NCI-H748 (cell line): ENCODE measurements around the gene MARCKSL1.
"Not testable (repeated sequence)": the region's sequence is repeated elsewhere in the genome, so short reads cannot be mapped to it uniquely, and the experiment has no call there.

Experiments used
- DNase-seq: peaks from one replicate; lab custom pipeline; 2025; ENCODE audit not compliant: unreplicated experiment; lab: John Stamatoyannopoulos, UW

Gene MARCKSL1

DNA sequence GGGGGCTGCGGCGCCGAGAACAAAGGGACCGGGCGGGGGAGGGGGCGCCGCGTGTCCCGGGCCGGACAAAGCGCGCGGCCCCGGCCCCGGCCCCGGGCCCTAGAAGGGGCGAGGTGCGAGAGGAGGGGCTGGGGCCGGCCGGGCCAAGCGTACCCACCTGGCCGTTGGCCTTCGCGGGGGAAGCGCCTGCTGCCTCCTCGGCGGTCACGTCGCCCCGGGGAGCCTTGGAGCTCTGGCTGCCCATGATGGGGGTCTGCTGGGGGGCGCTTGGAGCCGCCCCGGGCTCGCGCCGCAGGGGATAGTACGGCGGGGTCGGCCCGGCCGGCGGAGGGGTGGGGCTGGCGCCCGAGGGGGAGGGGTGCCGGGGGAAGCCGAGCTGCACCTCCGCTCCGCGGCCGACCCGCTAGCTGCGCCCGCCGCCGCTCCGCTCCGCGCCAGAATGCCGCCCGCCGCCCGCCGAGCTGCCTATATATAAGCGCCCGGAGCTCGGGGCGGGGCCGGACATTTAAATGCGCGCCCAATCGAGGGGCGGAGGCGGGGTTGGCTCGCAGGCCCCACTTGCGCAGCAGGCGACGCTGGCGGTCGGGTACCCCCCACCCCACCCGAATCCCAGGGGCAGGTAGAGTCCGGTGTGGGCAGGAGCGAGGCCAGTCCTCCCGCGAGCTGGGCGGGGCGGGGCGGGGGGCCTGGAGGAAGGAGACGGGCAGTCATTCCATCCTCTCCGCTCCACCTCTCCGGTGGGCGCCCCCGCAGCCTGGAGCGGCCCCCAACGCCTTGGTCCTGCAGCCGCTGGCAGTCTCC is at the start of gene MARCKSL1:
Gene MARCKSL1 (minus strand): TSS at position 444 of the 801 bp plus-strand sequence. CDS start 200 bp downstream, at position 244.
- DNase-seq = peak; percentile 81

- no peak for DNase-seq
These were observed 44.0 kb upstream of the MARCKSL1 start for GRCh38 chr1:32380057-32380456.

GRCh38 chr1:32377541-32378220 is 41.6 kb upstream of the MARCKSL1 start:
- no peak for DNase-seq

GRCh38 chr1:32376199-32376598 is 40.2 kb upstream of the MARCKSL1 start:
- DNase-seq = no peak

DNA sequence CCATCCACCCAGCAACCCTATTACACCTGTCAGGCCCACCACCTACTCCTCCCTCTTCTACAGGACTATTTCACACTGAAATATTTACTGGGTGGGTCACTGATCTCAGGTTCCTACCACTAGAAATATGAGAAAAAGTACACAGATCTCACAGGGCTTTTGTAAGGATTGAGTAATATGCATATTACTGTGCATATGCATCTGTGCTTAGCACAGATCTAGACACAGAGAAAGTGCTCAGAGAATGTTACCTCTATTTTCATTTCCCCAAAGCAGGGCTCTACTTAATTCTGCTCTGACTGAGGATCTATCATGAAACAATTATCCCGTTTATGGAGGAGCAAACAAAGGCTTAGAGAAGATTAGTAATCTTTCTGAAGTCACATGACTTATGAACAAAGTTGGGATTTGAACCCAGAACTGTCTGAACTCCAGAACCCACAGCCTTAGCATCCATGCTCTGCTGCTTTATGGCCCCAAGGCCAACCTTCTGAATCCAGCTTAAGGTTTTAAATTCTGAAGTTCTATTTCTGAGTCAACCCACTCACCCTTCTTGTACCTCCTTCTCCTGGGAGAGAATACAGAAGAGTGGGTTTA is 38.1 kb upstream of the MARCKSL1 start:
- no peak for DNase-seq

- DNase-seq = no peak
These were observed 36.2 kb upstream of the MARCKSL1 start for GRCh38 chr1:32372149-32372756.

- no peak for DNase-seq
These were observed 32.0 kb upstream of the MARCKSL1 start for GRCh38 chr1:32367912-32368635.

DNA sequence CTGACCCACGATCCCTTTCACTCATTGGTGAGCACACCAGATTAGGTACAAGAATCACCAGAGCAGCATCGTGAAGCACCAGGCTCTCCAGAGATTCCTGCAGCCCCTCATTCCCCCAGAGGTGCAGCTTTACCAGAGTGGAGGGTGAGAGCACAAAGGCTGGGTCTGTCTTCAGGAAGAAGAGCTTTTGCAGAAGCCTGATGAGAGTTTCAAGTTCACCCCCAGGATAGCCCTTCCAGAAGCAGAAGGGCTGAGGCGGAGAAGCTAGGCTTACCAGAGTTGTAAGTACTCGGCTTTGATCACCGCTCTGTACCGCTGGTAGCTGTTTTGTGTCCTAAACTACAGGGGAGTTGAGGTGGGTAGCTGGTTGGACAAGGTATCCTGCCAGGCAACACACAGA is 29.4 kb upstream of the MARCKSL1 start:
- no peak for DNase-seq

- no peak for DNase-seq
These were observed 28.8 kb upstream of the MARCKSL1 start for GRCh38 chr1:32364836-32365235.

DNA sequence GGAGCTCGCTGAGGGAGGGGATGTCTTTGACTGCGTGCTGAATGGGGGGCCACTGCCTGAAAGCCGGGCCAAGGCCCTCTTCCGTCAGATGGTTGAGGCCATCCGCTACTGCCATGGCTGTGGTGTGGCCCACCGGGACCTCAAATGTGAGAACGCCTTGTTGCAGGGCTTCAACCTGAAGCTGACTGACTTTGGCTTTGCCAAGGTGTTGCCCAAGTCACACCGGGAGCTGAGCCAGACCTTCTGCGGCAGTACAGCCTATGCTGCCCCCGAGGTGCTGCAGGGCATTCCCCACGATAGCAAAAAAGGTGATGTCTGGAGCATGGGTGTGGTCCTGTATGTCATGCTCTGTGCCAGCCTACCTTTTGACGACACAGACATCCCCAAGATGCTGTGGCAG is 27.7 kb upstream of the MARCKSL1 start:
- no peak for DNase-seq

DNA sequence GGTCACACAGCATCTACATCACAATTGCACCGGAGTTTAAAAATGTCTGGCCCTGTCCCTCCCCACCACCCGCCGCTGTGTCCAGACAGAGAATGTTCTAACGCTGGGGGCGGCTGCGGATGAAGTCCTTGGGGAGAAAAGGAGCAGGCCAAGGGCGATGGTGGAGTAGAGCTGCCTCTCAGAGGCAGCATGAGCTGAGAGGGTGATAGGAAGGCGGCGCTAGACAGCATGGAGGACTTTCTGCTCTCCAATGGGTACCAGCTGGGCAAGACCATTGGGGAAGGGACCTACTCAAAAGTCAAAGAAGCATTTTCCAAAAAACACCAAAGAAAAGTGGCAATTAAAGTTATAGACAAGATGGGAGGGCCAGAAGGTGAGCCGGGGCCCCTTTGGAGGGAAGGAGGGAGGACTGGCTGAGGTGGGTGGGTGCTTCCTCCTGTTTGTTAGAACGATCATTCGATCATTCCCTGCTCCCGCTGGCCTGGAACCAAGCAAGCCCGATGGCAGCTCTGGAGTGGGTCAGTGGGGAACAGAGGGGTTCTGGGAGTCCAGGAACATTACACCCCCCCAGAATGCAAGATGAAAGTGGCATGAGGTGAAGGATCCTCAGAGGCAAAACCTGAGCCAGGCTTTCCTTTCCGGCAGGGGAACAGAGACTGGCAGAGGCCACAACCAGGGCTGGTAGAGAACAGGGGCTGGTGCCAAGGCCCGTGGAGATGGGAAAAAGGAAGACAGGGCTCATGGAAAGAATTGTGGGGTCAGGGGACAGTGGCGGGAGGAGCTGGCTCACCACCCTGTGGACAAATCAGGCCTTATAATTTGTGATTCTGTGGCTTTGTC is 26.7 kb upstream of the MARCKSL1 start, which contains the start of the genes FAM229A and TSSK3:
Gene FAM229A (minus strand): TSS at position 12 of the 840 bp plus-strand sequence. CDS start 394 bp downstream, outside the sequence.
Gene TSSK3 (plus strand): TSS at position 66 of the 840 bp plus-strand sequence. CDS start 163 bp downstream, at position 229.
- no peak for DNase-seq

GRCh38 chr1:32361674-32362473 is 25.8 kb upstream of the MARCKSL1 start:
- no peak for DNase-seq

DNA sequence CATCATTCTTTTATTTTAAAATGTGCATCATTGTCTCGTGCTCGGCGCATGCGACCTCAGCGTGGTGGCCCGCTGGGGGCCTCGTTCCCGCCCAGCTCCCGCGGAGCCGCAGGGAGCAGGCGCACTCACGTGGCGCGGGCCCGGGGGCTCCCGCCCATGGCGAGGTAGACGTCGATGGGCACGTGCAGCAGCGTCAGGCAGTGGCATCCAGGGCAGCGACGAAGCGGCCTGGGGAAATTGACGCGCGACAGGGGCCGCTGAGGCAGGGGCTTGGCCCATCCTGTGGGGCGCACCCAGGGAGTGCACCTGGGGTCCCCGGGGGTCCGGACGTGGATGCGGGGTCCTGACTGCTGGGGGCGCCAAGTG is 25.3 kb upstream of the MARCKSL1 start:
- DNase-seq = no peak

DNA sequence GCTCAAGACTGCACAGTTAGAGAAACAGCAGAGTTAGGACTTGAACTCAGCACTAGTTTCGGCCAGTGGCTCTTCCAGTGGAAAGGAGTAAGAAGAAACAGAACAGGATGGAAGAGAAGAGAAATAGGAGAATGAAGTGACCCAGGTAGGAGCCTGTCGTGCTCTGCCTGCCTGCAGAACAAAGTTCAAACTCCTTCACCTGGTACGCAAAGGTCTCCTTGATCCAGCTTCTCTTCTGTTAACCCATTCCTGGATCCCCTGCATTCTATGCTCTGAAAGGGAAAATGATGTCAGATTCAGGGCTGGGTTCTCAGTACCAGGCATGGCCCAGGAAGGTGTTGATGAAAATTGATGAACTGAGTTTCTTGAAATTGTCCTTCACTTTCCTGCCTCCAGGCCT is 22.4 kb upstream of the MARCKSL1 start:
- no peak for DNase-seq

- DNase-seq = no peak
These were observed 21.6 kb upstream of the MARCKSL1 start for GRCh38 chr1:32357614-32358013.

- DNase-seq = no peak
These were observed 20.4 kb upstream of the MARCKSL1 start for GRCh38 chr1:32356478-32356877.

- DNase-seq = not testable (repeated sequence)
These were observed 19.7 kb upstream of the MARCKSL1 start for GRCh38 chr1:32355778-32356177.

GRCh38 chr1:32353886-32354570 is 18.0 kb upstream of the MARCKSL1 start:
- DNase-seq = no peak
